Amygdala (tissue), 56 donors: ENCODE measurements around the gene ABCA4.
"Not testable (repeated sequence)": the region's sequence is repeated elsewhere in the genome, so short reads cannot be mapped to it uniquely, and the experiment has no call there.

Experiments
- DNase-seq, 56 donors: peaks; one replicate each; lab custom pipeline; 2025; lab: John Stamatoyannopoulos, UW

Gene ABCA4

DNA sequence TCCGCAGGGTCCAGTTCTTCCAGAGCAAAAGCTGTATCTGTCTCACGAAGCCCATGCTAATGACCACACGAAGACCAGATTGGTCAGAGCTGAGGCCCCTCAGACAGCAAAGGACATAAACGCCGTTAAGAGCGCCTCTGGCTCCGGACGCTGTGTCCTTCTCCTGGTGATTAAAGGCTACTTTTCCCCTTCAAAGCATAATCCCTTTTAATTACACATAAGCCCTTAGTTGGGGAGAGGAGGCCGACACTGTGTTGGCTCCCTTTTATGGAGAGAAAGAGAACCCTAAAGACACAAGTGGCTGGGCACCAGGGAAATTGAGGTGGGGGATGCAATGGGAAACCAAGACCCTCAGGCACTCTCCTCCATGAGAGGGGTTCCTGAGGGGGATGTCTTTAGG lies at the start of gene ABCA4:
ABCA4 (minus strand) TSS at position 158 of the 400 bp plus-strand sequence; CDS start at position 55, 103 bp downstream.
- no peak for DNase-seq

DNA sequence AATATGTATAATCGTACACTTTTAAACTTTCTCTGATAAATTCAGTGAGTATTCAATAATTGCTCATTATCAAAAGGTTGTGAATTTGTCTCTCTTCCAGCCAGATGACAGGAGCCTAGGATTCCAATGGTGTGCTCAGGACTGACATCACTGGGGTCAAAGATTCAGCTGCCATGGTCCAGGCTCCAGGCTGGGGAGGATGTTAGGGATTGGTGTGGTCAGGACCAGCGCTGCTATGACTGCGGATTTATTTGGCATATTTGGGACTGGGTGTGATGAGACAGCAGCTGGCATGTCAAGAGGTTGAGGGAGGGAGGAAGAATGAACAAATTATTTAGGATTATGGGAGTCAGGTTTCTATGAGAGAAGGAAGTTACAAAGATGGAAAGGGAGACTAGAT lies 48.2 kb upstream of the ABCA4 start:
- DNase-seq: no peak

DNA sequence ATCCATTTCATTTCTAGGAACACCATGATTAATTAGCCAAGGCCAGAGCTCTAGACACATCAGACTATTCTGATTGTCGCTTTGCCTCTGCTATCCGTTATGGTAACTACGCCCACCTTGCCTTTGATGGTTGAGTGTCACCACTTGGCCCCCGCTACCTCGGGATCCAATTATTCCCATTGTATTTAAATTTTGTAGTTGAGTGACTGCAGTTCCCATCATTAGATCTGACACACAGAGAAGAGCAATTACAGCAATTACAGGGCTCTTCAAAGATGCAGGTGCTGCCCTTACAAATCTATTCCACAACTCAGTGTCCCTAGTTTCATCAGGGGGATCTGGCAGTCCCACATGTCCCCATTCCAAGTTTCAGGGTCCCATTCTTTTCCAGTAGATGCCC lies 44.9 kb upstream of the ABCA4 start:
- no peak for DNase-seq

DNA sequence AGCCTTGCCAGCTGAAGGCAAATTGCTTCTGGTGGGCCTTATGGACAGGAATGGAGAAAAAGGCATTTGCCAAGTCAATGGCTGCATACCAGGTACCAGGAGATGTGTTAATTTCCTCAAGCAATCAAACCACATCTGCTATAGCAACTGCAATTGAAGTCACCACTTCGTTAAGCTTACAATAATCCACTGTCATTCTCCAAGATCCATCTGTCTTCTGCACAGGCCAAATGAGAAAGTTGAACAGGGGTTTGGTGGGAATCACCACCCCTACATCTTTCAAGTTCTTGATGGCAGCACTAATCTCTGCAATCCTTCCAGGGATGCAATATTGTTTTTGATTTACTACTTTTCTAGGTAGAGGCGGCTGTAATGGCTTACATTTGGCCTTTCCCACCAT lies 43.9 kb upstream of the ABCA4 start:
- not testable (repeated sequence) for DNase-seq

DNA sequence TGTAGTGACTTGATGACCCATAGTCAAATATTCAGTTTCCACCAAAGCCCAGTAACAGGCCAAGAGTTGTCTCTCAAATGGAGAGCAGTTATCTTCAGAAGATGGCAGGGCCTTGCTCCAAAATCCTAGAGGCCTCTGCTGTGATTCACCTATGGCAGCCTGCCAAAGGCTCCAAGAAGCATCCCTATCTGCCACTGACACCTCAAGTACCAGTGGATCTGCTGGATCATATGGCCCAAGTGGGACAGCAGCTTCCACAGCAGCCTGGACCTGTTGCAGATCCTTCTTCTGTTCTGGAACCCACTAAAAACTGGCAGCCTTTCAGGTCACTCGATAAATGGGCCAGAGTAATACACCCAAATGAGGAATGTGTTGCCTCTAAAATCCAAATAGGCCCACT lies 43.2 kb upstream of the ABCA4 start:
- not testable (repeated sequence) for DNase-seq

DNA sequence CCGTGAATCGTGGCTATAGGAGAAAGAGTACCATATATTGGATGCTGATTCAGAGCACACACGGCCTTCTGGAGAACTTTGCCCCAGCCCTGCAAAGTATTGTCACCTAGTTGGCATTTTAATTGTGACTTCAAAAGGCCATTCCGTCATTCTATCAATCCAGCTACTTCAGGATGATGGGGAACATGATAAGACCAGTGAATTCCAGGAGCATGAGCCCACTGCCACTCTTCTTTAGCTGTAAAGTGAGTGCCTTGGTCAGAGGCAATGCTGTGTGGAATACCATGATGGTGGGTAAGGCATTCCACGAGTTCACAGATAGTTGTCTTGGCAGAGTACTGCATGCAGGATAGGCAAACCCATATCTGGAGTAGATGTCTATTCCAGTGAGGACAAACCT lies 42.3 kb upstream of the ABCA4 start:
- DNase-seq: not testable (repeated sequence)

DNA sequence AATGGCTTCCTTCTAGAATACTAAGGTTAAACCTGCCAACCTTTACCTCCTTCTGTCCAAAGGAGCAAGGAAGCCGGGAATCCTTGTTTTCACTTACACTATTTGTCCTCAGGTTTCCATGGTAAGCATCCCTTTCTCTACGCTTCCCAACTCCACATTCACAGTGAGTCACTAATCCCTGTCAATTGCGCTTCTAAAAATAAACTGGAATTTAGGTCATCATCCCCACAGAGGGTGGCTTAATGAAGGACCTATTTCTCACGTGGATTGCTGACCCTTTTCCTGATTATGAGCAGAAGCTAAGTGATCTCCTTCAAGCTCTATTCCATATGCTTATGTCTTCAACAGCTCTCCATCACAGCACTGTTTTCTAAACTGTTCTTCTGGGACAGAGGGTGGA lies 39.9 kb upstream of the ABCA4 start:
- DNase-seq: peak in 1 of 56 donors; percentile 9

DNA sequence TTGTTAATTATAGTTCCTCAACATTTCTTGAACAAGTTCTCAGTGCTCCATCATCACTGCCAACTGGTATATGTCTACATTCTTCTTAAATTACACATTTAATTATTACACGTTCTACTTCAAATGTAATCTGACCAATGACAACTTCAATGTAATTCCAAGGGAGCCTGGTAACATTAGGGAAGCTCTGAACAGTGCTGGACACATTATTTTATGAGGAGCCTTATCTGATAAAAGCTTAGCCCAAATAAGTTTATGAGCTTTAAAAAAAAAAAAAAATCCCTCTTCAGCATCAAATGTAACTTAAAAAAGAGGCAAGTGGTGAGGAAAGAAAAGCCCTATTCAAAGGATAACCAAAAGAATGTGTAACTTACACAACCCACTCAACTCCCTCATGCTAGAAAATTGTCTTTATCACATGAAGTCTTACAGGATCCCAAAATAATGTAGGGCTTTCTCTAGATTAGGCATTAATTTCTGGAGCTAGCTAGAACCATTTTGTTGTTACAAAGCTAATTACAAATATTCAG lies 35.2 kb upstream of the ABCA4 start:
- DNase-seq: no peak

DNA sequence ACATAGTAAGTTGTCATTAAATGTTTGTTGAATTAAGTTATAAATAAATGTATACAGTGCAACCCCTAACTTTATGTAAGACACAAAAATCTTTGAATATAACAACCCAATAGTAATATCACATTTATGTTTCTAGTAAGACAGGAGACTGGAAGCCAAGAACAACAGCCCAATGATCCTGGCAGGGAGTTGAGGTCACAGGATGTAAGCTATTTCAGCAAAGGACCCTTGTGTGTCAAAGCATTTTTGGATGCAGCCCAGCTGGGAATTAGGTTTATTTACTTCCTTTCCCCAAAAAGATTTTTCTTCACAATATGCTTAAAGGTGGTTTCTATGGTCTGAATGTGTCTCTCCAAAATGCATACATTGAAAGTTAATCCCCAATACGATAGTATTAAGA lies 34.0 kb upstream of the ABCA4 start:
- DNase-seq: no peak

DNA sequence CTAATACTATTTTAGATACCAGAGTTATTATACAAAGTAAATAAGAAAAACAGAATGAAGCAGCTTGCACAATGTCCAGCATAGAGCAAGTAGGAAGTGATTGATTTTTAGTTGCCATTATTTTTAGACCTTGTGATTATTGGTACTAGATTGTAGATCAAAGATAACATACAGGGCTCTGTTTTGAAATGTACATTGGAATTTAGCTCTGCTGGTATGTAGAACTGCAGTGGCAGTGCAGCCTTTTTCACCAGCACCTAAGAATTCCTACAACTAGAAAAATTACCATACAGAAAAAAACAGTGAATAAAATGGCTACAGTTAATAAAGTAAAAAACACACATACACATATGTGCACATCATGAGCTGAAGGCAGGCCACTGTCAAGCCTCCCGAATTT lies 32.2 kb upstream of the ABCA4 start:
- no peak for DNase-seq

DNA sequence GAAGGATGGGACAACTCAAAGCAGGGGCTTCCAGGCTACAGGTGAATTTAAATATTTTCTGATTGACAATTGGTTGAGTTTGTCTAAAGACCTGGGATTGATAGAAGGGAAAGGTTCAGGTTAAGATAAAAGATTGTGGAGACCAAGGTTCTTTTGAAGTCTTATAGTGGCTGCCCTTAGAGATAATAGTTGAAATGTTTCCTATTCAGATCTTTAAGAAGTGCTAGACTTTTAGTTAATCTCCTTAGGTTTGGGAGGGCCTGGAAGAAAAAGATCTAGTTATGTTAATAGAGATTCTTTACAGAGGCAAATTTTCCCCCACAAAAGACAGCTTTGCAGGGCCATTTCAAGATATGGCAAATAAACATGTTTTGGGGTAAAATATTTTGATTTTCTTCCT lies 28.2 kb upstream of the ABCA4 start:
- DNase-seq: not testable (repeated sequence)

DNA sequence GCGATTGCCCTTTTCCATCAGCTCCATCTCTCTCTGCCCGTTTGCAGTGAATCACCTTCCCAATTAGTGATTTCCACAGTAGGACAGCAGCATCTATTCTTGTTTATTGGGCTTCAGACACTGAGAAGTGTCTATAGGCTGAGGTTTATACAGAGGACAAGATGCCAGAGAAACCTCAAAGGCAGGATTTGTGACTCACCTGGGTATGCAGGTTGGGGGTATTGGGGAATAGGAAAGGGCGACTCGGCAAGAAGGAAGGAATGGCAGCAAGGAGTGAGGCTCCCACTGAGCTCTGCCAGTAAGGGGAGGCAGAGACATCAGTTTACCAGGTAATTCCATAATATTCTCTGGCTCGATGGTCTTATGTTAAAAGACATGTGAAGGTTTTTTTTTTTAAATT lies 25.3 kb upstream of the ABCA4 start:
- DNase-seq: no peak

DNA sequence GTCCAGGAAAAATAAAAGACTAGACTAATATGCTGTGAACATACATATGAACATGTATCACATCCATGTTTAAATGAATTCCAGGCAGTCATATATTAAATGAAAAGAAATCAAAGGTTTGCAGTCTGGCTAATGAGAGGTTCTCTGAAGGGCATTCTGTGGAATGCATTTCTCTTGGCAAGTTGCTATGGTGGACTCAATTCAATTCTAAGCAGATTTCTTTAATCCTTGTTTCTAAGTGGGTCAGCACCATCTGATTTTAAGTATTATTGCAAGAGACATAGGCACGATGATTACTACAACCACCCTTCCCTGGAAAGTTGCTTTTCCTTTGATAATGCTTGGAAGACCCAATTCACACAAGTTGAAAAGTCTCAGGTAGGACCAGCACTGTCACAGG lies 23.9 kb upstream of the ABCA4 start:
- no peak for DNase-seq

DNA sequence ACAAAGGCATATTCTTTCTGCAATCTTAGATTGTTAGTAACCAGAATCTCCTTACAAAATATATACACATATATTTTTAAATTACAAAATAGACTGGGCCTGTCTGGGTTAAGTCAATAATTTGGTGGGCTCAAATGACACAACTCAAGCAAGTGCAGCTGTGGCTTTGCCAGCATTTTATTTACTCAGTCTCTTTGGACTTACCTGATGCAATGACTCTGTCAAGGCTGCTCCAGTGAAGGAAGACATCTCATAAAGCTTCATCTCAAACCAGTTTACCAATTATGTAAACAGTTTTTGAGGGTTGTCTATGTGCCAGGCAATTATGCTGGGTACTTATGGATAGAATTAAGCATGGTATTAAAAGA lies 22.8 kb upstream of the ABCA4 start:
- DNase-seq: no peak

DNA sequence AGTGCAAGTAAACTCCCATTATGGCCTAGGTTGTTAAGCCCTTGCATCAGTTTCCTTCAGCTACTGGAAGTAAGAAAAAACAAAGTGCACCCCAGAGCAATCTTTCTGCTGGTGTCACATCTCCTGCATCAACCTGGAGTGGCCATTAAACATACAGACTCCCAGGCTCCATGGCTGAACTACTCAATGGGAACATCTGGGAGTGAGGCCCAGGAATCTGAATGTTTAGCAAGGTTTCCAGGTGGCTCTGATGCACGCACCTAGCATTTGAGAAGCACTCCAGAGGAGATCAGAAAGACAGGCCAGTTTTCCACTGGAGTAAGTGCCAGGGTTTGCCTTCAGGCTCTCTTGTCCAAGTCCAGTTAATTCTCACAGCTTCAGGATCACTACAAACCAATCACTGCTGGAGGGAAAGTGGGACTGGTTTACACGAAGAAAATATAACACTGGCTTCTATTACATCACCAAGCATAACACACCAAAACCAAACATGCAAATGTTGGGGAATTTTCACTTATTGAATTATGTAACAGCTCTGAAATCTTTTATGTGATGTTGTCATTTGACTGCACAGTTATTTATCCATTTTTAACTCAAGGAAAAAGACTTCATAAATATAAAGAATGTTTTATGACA lies 22.3 kb upstream of the ABCA4 start:
- DNase-seq: no peak

DNA sequence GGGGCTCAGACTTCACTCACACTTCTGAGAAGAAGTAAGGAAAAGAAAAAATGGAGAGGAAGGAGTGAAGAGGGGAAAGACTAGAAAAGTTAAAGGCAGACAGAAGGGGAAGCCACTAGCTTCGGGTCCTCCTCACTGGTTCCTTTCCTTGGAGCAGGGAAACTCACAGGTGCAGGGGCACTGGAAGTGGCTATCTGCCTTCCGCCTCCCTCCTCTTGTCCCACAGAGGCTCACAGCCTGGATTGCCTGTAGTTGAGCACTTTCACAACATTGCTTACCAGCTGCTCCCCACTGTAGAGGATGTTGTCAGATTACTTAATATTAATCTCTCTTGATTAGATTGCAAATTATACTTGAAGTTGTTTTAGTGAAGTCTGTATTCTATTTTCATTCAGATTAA lies 21.6 kb upstream of the ABCA4 start:
- no peak for DNase-seq

DNA sequence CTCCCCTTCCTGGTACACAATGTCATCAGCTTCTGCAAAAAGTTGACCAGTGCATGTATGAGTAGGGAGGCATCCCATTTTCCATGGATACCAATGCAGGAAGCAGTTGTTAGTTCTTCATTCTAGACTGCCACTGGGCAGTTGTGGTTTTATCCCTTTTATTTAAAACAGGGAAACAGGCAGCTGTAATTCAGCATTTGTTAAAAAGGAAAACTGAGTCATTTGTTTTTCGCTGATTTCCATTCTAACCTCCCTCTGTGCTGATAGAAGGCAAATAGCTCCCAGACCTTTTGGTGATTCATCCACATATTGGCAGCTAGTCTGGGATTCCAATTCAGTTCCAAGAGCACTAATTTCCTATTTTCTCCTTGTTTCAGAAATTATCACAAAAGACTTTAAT lies 21.1 kb upstream of the ABCA4 start:
- no peak for DNase-seq

DNA sequence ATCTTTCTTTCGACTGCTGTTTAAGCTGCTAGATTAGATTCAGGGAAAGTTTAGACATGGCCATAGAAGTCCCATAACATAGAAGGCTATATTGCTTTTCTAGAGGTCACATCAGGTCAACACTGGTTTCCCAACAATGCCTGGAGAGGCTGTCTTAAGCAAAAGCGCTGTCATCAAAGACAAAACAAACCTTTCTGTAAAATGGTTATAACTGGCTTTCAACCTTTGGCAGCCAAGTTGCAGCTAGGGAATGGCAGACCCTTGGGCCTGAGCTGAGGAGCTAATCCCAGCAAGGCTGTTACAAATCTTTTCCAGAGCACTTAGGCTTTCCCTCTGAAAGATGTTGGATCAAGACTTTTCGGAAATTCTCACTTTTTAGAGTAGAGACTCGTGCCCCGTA lies 11.2 kb upstream of the ABCA4 start:
- no peak for DNase-seq

DNA sequence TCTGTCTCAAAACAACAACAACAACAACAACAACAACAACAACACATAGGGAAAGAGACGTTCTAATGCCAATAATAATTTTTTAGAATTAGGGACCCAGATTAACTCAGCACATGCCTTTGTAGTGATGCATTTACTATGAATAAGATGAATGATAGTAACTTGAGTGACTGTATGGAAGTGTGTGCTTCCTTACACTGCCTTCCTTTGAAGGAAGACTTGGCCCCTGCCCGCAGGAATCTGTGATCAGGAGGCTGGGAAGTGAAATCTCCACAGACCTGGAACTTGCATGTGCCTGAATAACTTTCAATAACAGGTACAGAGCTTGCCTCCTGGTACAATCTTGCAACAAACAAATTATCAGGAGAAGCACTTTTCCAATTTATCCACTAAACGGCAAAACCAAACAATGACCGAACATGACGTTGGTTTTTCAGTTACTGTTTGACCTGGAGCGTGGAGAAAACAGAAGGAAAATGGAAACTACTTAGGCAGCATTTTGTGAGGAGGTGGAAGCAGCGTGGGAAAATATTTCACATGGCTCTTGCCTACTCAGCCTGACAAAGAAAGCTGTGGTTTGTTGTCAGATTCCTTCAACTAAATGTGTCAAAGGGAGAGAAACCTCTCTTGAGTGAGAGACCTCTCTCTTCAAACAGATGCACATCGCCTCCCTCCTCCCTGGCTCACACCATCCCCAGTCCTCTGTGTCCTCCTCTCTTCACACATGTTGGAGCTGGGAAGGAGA lies 10.1 kb upstream of the ABCA4 start:
- DNase-seq: no peak

DNA sequence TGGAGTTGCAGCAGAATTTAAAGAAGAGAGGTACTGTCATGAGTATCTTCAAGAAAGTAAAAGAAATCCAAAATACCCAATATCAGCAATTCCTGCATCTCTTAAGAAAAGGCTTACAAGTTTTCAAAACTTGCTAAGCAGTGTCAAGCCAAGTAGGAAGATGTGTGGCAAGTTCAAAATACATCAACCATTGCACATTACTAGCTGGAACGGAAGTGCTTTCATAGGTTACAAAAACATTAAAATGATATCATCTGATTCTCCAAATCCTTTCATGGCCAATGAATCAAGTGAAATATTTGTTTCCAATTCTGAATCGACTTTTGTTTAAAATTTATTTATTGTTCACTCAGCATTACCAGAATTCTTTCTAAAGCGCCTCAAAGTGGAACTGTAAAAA lies 5.7 kb upstream of the ABCA4 start:
- DNase-seq: no peak

DNA sequence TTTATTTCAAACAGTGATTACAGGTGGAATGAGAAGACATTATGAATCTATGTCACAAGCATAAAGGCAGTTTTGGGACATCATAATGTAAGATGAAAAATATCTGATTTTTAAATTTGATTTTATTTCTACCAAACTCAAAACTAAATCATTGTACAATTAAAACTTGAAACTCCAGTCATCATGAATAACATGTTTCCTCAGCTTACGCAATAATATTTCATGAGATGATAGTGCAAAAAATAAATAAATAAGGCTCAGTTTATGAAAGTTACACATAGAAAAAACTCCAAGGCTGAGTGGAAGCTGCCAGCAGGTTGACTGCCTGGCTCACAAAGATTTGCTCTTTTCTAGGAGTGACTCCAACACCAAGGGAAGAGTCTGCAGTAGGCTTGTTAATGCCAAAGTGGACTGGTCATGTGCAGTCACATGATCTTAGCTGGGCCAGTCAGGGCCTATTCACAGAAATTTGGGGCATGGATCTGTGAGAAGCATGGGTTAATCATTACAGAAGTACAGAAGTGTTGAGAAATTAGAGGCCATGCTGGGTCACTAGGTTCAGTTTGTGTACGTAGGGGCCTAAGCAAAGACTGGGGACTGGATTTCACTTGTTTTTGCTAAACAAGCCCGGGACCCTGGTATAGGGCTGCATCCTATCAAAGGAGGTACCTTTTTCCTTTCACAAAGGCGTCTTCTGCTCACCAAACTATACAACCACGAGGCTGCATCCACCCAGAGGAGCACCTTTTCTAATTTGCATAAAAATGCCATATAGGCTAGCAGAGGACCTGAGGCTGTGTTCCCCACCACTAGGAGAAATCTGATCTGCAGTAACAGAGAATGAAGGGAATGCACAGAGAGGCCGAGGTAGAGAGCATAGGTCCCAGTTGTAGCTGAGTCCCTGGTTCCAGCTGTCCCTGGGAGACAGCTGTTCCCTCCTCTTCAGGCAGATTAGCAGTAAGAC lies 4.9 kb upstream of the ABCA4 start:
- DNase-seq: no peak
